Measurements from ENCODE around the gene CACYBP.

CACYBP gene

GRCh38 chr1:175000697-175001187 is 995 bp downstream of the CACYBP start:
- ATAC-seq = no peak

GRCh38 chr1:175002910-175003517 is 3.3 kb downstream of the CACYBP start:
- no peak for ATAC-seq
- no peak for TF ChIP-seq TCF4 (CRISPR knock-in tag; IDR thresholded peaks at IDR 0.05; ENCODE audit: borderline replicate concordance)
- TF ChIP-seq CSRNP3 (CRISPR knock-in tag; IDR thresholded peaks at IDR 0.05) = no peak
- TF ChIP-seq ZFP30 (CRISPR knock-in tag; IDR thresholded peaks at IDR 0.05) = no peak
- no peak for TF ChIP-seq PPARA (CRISPR knock-in tag; IDR thresholded peaks at IDR 0.05; ENCODE audit: borderline replicate concordance)
- no peak for TF ChIP-seq CSDC2 (CRISPR knock-in tag; IDR thresholded peaks at IDR 0.05)
- no peak for TF ChIP-seq ZNF8 (CRISPR knock-in tag; IDR thresholded peaks at IDR 0.05)
- no peak for TF ChIP-seq ISL1 (CRISPR knock-in tag; IDR thresholded peaks at IDR 0.05)
- TF ChIP-seq ARNTL (CRISPR knock-in tag; IDR thresholded peaks at IDR 0.05; ENCODE audit: borderline replicate concordance, low read depth) = no peak
- no peak for TF ChIP-seq OSR1 (CRISPR knock-in tag; IDR thresholded peaks at IDR 0.05)
- no peak for TF ChIP-seq CREB5 (CRISPR knock-in tag; IDR thresholded peaks at IDR 0.05; ENCODE audit: low read depth)
- TF ChIP-seq GLIS3 (CRISPR knock-in tag; IDR thresholded peaks at IDR 0.05) = no peak
- TF ChIP-seq TOX (CRISPR knock-in tag; IDR thresholded peaks at IDR 0.05; ENCODE audit: borderline replicate concordance) = no peak

More at GRCh38 chr1:175000697-175001187, 995 bp downstream of the CACYBP start:
- no peak for TF ChIP-seq GLIS3 (CRISPR knock-in tag; IDR thresholded peaks at IDR 0.05)
- no peak for TF ChIP-seq PPARA (CRISPR knock-in tag; IDR thresholded peaks at IDR 0.05; ENCODE audit: borderline replicate concordance)
- no peak for TF ChIP-seq ARNTL (CRISPR knock-in tag; IDR thresholded peaks at IDR 0.05; ENCODE audit: borderline replicate concordance, low read depth)
- no peak for TF ChIP-seq SNAI2 (CRISPR knock-in tag; IDR thresholded peaks at IDR 0.05)
- TF ChIP-seq RARB (CRISPR knock-in tag; IDR thresholded peaks at IDR 0.05) = no peak
- TF ChIP-seq PATZ1 (CRISPR knock-in tag; IDR thresholded peaks at IDR 0.05; ENCODE audit: borderline replicate concordance) = no peak
- TF ChIP-seq ZNF8 (CRISPR knock-in tag; IDR thresholded peaks at IDR 0.05) = no peak
- TF ChIP-seq CREB5 (CRISPR knock-in tag; IDR thresholded peaks at IDR 0.05; ENCODE audit: low read depth) = no peak
- no peak for TF ChIP-seq OSR1 (CRISPR knock-in tag; IDR thresholded peaks at IDR 0.05)
- TF ChIP-seq CSDC2 (CRISPR knock-in tag; IDR thresholded peaks at IDR 0.05) = no peak
- no peak for TF ChIP-seq POU6F1 (CRISPR knock-in tag; IDR thresholded peaks at IDR 0.05; ENCODE audit: borderline replicate concordance, low read depth)
- TF ChIP-seq ZNF70 (CRISPR knock-in tag; IDR thresholded peaks at IDR 0.05) = no peak
- no peak for TF ChIP-seq ZC3H10 (CRISPR knock-in tag; IDR thresholded peaks at IDR 0.05)
- TF ChIP-seq ZFP30 (CRISPR knock-in tag; IDR thresholded peaks at IDR 0.05) = no peak
- no peak for TF ChIP-seq TSHZ2 (CRISPR knock-in tag; IDR thresholded peaks at IDR 0.05)

Data from SK-N-SH treated with all-trans-retinoic acid at 6 μM for 48 hours (cell line).